ENCODE data around the gene MAP1B. TPM values are rescaled to one million over a fixed set of nuclear protein-coding genes. Genes with fewer than 3 reads are reported as not detected.

Gene MAP1B
- total and polyA plus RNA-seq, 2 experiments from 2014 or later, result 82.4 to 115 TPM

DNA sequence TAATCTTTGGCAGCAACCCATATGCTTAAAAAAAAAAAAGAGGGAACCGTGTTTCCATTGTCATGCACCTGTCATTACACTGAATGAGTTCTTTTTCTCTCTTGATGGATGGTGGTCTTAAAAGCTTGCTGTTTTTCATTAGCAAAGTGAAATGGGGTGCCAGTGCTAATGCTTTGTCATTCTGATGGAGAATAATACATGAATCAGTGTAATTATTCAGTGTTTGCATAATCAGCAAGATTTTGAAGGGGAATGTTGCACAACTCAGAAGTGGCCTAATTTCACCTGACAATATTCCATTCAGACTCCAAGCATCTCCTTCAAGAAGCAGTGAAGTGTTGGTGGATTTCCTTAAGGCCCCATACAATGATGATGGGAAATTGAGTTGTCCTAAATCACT lies 38.1 kb downstream of the MAP1B start:
- no peaks in the 10 kb centered on the region for H3K9me3 ChIP-seq (ENCODE audit: low read depth)
- H3K9me2 ChIP-seq (replicated peaks; ENCODE audit: insufficient read depth), result no peaks in the 10 kb centered on the region
- peaks cover 9% of the 10 kb centered on the region for H3K4me1 ChIP-seq (ENCODE audit: insufficient read depth)
- no peaks in the 10 kb centered on the region for H4K20me1 ChIP-seq (ENCODE audit: insufficient read depth, poor library complexity, severe bottlenecking)
- no peaks in the 10 kb centered on the region for H3K36me3 ChIP-seq (replicated peaks; ENCODE audit: insufficient read depth, low read depth)
- no peak overlapping the region for H3K27ac ChIP-seq
- DNase-seq (ENCODE audit: low spot score), result no peak
- peaks cover 37% of the 10 kb centered on the region for H3K79me2 ChIP-seq
- TF ChIP-seq, protein P1, sequence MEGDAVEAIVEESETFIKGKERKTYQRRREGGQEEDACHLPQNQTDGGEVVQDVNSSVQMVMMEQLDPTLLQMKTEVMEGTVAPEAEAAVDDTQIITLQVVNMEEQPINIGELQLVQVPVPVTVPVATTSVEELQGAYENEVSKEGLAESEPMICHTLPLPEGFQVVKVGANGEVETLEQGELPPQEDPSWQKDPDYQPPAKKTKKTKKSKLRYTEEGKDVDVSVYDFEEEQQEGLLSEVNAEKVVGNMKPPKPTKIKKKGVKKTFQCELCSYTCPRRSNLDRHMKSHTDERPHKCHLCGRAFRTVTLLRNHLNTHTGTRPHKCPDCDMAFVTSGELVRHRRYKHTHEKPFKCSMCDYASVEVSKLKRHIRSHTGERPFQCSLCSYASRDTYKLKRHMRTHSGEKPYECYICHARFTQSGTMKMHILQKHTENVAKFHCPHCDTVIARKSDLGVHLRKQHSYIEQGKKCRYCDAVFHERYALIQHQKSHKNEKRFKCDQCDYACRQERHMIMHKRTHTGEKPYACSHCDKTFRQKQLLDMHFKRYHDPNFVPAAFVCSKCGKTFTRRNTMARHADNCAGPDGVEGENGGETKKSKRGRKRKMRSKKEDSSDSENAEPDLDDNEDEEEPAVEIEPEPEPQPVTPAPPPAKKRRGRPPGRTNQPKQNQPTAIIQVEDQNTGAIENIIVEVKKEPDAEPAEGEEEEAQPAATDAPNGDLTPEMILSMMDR (IDR thresholded peaks at IDR 0.05; ENCODE audit: poor library complexity), result no peak
- TF ChIP-seq EZH2 (IDR thresholded peaks at IDR 0.05; ENCODE audit: borderline replicate concordance) (no peak), EZH2phosphoT487 (IDR thresholded peaks at IDR 0.05; ENCODE audit: low read depth, severe bottlenecking, unreplicated experiment) (no peak)
- no peaks in the 10 kb centered on the region for H3K27me3 ChIP-seq
- no peak overlapping the region for H3K4me3 ChIP-seq
- no peak overlapping the region for H3K4me2 ChIP-seq
- WGBS (ENCODE audit: low lambda C conversion rate, missing lambda C conversion rate), result 93% methylated on average over 1 of the region's 1 CpG
- H2AFZ ChIP-seq, result no peak overlapping the region

GRCh38 chr5:72146056-72146455 lies 38.8 kb downstream of the MAP1B start:
- no peak overlapping the region for H3K4me2 ChIP-seq
- 95% methylated on average over 3 of the region's 3 CpGs for WGBS (ENCODE audit: low lambda C conversion rate, missing lambda C conversion rate)
- DNase-seq (ENCODE audit: low spot score), result no peak
- H3K79me2 ChIP-seq, result peaks cover 37% of the 10 kb centered on the region
- peaks cover 8% of the 10 kb centered on the region for H3K4me1 ChIP-seq (ENCODE audit: insufficient read depth)
- H3K9me2 ChIP-seq (replicated peaks; ENCODE audit: insufficient read depth), result no peaks in the 10 kb centered on the region
- no peak overlapping the region for H2AFZ ChIP-seq
- no peaks in the 10 kb centered on the region for H3K9me3 ChIP-seq (ENCODE audit: low read depth)
- H3K4me3 ChIP-seq, result no peak overlapping the region
- H3K36me3 ChIP-seq (replicated peaks; ENCODE audit: insufficient read depth, low read depth), result no peaks in the 10 kb centered on the region
- H4K20me1 ChIP-seq (ENCODE audit: insufficient read depth, poor library complexity, severe bottlenecking), result no peaks in the 10 kb centered on the region
- no peak overlapping the region for H3K27ac ChIP-seq
- TF ChIP-seq, protein P1 (IDR thresholded peaks at IDR 0.05; ENCODE audit: poor library complexity), result no peak
- TF ChIP-seq EZH2phosphoT487 (IDR thresholded peaks at IDR 0.05; ENCODE audit: low read depth, severe bottlenecking, unreplicated experiment) (no peak), EZH2 (IDR thresholded peaks at IDR 0.05; ENCODE audit: borderline replicate concordance) (no peak)
- H3K27me3 ChIP-seq, result no peaks in the 10 kb centered on the region

DNA sequence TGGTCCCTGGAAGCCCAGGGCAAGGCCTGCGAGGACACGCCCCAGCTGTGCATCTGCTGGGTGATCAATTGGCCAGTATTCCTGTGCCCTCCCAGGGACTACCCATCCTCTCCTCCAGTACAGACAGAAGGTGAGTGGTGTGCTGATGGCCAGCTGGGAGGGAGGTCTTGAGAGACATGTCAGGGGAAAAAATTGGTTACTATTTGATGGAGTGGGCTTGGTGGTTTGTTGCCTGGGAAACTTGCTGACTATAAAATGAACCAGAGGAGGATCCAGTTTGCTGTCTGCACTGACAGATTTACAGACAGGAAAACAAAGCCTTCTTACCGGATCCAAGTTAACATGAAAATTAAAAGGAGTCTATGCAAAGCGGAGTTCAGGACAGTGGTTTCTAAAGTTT lies 40.3 kb downstream of the MAP1B start:
- Histone ChIP-seq H3K36me3 (replicated peaks; ENCODE audit: insufficient read depth, low read depth) (no peaks in the 10 kb centered on the region), H3K4me1 (ENCODE audit: insufficient read depth) (no peaks in the 10 kb centered on the region), H3K27ac (no peak overlapping the region), H3K27me3 (no peaks in the 10 kb centered on the region), H3K79me2 (peaks cover 37% of the 10 kb centered on the region), H4K20me1 (ENCODE audit: insufficient read depth, poor library complexity, severe bottlenecking) (no peaks in the 10 kb centered on the region), H3K9me3 (ENCODE audit: low read depth) (no peaks in the 10 kb centered on the region), H2AFZ (no peak overlapping the region), H3K4me3 (no peak overlapping the region), H3K9me2 (replicated peaks; ENCODE audit: insufficient read depth) (no peaks in the 10 kb centered on the region), H3K4me2 (no peak overlapping the region)
- DNase-seq (ENCODE audit: low spot score), result no peak
- WGBS (ENCODE audit: low lambda C conversion rate, missing lambda C conversion rate), result 80% methylated on average over 4 of the region's 4 CpGs
- no peak for TF ChIP-seq EZH2phosphoT487 (IDR thresholded peaks at IDR 0.05; ENCODE audit: low read depth, severe bottlenecking, unreplicated experiment)
- no peak for TF ChIP-seq EZH2 (IDR thresholded peaks at IDR 0.05; ENCODE audit: borderline replicate concordance)
- TF ChIP-seq, protein P1 (IDR thresholded peaks at IDR 0.05; ENCODE audit: poor library complexity), result no peak

GRCh38 chr5:72149742-72150141 lies 42.5 kb downstream of the MAP1B start:
- no peak overlapping the region for H3K4me3 ChIP-seq
- H3K4me1 ChIP-seq (ENCODE audit: insufficient read depth), result no peaks in the 10 kb centered on the region
- no peaks in the 10 kb centered on the region for H3K36me3 ChIP-seq (replicated peaks; ENCODE audit: insufficient read depth, low read depth)
- H3K9me3 ChIP-seq (ENCODE audit: low read depth), result no peaks in the 10 kb centered on the region
- H3K27ac ChIP-seq, result no peak overlapping the region
- H4K20me1 ChIP-seq (ENCODE audit: insufficient read depth, poor library complexity, severe bottlenecking), result no peaks in the 10 kb centered on the region
- no peak overlapping the region for H2AFZ ChIP-seq
- TF ChIP-seq EZH2phosphoT487 (IDR thresholded peaks at IDR 0.05; ENCODE audit: low read depth, severe bottlenecking, unreplicated experiment), result no peak
- TF ChIP-seq EZH2 (IDR thresholded peaks at IDR 0.05; ENCODE audit: borderline replicate concordance), result no peak
- TF ChIP-seq, protein P1 (IDR thresholded peaks at IDR 0.05; ENCODE audit: poor library complexity), result no peak
- no peaks in the 10 kb centered on the region for H3K27me3 ChIP-seq
- no peak for DNase-seq (ENCODE audit: low spot score)
- no peaks in the 10 kb centered on the region for H3K9me2 ChIP-seq (replicated peaks; ENCODE audit: insufficient read depth)
- H3K4me2 ChIP-seq, result no peak overlapping the region
- WGBS (ENCODE audit: low lambda C conversion rate, missing lambda C conversion rate), result 92% methylated on average over 2 of the region's 2 CpGs
- peaks cover 29% of the 10 kb centered on the region for H3K79me2 ChIP-seq

All from hepatocyte (in vitro differentiated cells).